GM18951 (cell line): ENCODE data around the gene ABO.
"Not testable (repeated sequence)": the region's sequence is repeated elsewhere in the genome, so short reads cannot be mapped to it uniquely, and the experiment has no call there.

Experiments used
- POLR2A ChIP-seq: IDR thresholded peaks from 4 replicates; pipeline ENCODE4 v1.6.1; 2011; ENCODE audit warnings: mild to moderate bottlenecking; ENCODE audit not compliant: insufficient read length, insufficient read depth; ENCODE audit errors: extremely low read depth
- in situ Hi-C: fragments of 300-500 bp; cut with MboI; formaldehyde crosslinking; loops from one replicate; pipeline ENCODE4 v1.12.0; 2022; ENCODE audit warnings: low sequenced_read_pairs, mixed read lengths, inconsistent platforms; ENCODE audit not compliant: unreplicated experiment

The ABO gene

DNA sequence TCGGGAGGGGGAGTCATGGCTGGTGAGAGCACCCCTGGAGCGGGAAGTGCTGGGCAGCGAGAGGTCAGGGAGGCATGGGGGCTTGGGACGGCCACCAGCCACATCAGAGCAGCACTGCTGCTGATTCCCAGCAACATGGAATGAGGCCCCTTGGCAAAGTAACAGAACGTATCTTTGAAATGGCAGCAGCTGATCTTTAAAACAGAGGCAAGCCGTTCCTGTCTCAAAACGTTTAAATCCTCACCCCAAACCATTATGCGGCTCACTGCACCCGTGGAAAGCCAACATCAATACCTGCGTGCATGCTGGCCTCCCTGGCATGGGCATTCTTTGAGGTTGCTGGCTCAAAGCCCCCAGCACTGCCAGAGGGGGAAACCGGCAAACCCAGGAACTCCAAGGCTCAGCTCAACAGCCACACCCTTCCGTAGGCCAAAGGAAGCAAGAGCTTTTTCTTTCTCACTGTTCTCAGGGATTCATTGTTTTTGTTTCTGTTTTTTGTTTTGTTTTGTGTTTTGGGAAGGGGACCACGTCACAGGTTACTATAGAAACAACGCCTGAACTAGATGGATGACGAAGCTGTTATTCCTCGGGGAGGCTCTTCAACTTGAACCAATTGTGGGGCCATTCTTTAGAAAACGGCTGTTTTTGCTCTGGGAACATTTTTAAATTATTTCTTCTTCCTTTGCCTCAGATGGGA lies 37.8 kb downstream of the ABO start:
- in situ Hi-C loops, result no loop called here
- no peak for TF ChIP-seq POLR2A

DNA sequence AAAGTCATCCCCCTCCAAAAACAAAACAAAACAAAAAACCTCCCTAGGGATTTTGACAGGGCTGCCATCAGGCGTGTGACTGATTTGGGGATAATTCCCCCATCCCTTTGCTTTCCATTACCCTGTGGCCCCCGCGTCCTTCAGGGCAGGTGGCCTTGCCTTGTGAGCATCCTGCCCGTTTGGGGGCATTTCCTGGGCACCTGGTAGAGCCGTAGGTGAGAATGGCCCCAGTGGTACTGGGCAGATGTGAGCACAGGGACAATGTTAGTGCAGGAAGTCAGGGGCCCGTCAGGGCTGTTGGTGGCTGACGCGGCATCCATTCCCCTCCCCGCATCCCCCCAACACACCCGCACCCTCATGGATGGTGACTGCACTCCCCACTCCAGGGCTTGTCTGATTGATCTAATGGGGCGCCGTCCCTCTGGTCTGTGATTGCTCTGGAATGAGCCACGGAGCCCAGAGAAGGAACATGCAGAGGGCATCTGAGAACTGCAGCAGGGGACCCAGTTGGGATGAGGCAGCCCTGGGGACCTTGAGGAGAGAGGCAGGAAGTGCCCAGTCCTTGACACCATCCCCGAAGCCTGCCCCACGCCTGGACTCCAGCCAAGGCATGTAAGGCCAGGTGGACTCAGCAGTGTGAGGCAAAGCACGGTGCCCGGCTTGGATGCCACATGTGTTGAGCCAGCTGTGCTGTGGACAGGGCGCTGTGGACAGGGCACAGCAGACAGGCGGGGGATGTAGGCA lies 38.5 kb downstream of the ABO start:
- in situ Hi-C loops, result not testable (repeated sequence)

DNA sequence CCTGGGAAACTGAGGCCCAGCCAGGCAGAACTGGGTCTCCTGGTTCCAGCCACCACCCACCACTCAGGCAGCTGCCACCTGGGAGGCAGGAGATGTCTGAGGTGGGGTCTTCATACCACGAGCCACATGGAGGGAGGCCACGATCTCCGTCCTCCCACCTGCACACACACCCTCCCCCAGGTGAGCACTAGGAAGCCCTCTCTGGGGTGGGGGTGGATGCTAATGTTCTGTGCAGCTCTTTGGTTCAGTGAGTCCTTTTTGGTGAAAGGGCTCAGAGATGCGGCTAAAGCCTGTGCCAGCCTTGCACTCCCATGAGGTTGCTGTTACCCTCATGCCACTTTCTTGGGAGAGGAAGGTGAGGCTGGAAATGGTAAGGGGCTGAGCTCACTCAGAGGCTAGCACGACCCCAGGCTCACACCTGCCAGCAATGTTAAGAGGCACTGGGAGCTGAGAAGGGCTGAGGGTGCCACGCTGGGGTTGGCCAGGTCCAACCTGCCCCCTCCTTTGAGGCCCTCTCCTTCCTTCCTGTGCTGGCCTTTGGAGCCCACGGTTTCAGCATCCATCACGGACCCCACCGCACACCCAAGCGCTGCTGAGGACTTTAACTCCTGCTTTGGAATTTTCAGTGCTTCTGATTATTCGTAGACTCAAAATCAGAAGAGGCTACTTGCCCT lies 39.3 kb downstream of the ABO start:
- in situ Hi-C loops, result no loop called here
- no peak for TF ChIP-seq POLR2A

DNA sequence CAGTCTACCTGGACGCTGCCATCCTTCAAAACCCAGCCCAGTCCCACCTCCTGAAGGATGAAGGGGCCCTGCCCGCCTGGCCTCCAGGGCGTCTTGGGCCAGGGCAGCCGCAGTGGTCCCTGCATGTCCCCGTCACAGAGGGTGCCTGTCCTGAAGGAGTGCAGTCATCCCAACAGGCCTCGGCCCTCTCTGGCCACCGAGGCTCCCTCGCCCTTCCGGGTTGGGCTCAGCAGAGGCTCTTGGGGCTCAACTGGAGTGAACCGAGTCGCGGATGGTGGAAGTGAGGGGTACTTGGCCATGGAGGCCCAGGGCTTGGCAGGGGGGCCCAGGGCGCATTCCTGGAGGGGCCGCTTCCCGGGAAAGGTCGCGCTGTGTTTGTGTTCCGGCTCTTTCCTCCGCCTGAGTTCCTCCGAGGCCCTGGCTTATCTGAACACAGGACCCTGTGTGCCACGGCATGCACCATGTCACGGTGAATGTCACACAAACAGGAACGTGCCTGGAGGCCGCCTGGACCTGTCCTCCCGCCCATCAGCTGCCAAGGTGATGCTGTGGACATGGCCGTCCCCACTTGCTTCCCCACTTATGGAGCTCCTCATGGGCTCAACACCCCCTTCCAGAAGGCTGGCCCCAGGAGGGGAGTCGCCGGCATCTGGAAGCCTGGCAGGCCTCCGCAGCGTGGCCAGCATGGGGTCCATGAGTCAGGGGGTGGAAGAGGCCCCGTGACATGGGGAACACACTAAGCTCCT lies 40.3 kb downstream of the ABO start:
- in situ Hi-C loops, result no loop called here
- TF ChIP-seq POLR2A, result no peak

DNA sequence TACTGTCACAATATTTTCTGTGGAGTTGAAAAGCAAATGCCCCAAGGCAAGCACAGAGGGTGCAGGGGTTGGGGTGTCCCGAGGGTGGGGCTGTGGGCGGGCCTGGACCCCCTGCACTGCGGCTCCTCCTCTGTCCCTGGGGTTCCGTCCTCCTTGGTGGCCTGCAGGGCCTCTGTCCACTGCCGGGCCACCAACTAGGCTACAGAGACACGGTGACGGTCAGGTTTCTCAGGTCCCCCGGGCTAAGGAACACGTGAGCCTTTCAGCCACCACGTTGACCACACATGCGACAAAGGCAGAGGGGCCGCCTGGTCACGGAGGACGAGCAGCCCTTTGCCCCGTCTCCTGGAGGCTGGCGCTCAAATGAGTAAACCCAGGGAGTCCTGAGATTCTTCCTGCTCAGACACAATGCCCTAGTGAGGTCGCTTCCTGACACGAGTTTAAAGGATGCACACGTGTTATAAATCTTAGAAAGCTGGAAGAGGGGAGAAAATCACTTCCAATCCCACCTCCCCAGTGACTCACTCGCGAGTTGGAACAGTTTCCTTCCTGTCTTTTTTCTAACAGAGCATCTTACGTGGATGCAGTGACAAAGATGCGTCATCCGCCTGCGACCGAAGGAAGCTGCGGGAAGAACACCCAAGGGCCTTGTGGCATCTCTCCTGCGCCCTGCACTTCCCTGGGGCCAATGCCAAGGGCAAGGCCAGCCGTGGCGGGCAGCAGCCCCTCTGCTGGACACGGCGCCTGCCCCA lies 41.1 kb downstream of the ABO start:
- in situ Hi-C loops, result no loop called here
- no peak for TF ChIP-seq POLR2A

DNA sequence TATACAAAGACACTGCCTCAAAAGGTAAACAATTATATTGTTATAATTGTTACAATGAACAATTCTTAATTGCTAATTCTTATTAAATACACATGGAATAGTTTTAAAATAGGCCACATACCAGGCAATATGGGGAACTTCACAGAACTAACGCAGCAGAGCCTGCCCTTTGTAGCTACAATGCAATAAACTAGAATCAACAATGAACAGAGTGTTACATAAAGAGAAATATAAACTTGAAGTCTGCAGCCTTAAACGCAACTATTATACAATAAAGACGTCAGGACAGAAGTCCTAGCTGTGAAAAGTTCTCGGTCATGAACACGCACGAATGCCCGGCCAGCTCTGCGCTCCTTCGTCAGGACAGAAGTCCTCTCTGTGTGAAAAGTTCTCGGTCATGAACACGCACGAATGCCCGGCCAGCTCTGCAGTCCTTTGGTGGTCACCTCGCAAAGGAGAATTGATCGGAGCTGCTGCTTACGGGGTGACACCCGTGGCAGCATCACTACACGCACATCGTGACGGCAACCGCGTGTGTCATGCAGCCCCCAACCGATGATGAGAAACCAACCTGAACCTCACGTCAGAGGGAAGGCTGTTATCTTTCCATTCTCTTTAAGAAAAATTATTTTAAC lies 43.0 kb downstream of the ABO start:
- in situ Hi-C loops, result not testable (repeated sequence)

DNA sequence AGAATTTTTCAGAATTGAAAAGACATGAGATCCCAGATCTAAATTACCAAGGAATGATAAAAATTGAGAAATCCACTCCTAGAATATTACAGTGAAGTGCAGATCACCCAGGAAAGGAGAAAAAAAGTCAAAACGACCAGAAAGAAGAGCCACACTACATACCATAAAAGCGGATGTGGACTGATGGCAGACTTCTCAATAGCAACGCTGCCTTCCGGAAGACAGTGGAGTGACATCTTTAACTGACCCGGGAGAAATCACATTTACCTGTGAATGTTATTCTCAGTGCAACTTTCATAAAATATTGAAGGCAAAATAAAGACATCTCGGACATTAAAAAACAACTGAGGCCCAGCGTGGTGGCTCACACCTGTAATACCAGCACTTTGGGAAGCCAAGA lies 44.5 kb downstream of the ABO start:
- in situ Hi-C loops, result not testable (repeated sequence)

DNA sequence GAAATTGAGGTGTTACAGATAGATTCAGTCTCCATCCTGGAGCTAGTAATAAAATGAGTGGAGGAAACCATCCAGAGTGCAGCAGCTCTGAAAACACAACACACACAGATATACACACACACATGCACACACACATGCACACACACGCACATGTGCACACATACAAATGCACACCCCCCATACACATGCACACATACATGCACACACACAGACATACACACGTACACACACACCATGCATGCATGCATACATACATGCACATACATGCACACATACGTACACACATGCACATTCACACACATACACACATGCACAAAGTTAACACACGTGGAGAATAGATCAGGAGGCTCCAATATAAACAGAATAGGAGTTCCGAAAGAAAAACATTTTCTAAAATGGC lies 44.9 kb downstream of the ABO start:
- in situ Hi-C loops, result no loop called here
- TF ChIP-seq POLR2A, result no peak

DNA sequence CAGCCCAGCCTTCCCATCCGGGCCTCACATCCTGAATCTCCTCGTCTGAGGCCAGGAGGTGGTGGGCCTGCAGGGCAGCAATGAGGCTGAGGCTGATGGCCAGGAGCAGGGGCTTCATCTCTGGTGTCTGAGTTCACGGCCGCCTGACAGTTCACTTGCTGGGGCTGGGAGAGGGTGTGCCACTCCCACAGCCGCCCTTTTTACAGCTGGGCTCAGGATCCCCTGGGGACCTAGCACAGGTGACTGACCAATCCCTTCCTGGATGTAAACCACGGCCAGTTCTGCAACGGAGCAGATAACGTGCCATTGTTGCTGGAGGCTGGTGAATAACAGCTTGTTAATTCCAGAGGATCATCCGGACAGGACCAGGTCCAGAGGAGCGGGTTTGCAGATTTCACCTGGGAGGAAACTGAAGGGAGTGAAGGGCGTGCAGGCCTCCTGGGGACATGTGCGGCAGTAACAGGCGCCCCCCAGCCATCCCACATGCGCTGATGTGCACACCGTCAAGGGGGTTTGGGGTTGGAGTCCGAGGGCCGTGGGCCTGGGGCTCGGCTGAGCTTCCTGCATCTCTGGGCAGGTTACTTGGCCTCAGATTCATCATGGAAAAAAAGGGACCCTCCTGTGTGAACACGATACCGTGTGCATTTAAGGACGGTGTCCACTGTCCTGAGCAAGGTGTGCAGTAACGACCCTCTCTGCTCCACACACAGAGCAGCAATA lies 46.4 kb downstream of the ABO start:
- in situ Hi-C loops, result not testable (repeated sequence)

DNA sequence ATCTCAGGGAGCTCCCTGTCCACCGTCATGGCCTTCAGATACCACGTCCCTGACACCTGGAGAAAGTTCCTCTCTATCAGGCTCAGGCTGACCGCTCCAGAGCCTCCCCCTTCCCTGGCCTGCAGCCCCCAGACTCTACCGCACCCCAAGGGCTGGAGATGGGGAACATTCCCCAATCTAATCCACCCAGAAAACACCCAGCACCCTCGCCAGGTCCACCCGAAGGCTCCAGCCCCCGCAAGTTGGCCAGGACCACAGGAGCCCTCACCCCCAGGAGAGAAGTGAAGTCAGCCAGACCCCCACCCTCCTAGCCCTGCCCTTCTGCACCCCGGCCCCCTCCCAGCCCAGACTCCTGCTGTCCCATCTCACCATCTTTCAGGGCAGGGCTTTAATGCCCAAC lies 47.0 kb downstream of the ABO start:
- in situ Hi-C loops, result not testable (repeated sequence)

DNA sequence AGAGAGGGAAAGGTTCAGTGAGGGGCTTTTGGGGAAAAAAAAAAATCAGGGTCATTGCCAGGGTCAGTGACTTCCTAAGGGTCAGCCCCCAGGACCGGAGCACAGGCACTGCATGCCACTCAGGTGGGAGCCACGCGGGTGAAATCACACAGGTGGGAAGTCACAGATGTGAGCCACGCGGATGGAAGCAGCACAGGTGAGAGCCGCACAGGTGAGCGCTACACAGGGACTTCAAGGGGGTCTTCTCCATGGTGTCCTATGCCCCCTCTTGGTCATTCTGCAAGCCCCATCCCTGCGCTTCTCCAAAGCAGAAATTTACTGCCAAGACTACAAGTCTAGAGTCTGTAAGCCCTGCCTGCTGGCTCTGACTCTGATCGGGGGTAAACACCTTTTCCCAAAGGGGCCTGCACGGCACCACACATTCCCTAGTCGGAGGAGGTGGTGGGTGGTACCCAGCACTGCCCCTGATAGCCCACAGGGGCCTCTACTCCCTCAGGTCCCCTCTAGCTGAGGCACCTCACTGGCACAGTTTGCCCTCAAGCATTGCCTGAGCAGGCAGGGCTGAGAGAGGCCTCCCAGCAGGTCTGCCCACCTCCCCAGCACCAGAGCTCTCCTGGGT lies 47.6 kb downstream of the ABO start:
- in situ Hi-C loops, result no loop called here
- TF ChIP-seq POLR2A, result no peak
